Middle frontal gyrus (tissue), 1 donor: ENCODE measurements around the gene CENPF.
"Not testable (repeated sequence)": the region's sequence is repeated elsewhere in the genome, so short reads cannot be mapped to it uniquely, and the experiment has no call there.

Experiments used
- DNase-seq: peaks from one replicate; pipeline ENCODE4 v3.0.0-alpha.2; 2015; ENCODE audit warnings: low spot score; ENCODE audit errors: extremely low spot score

CENPF gene

DNA sequence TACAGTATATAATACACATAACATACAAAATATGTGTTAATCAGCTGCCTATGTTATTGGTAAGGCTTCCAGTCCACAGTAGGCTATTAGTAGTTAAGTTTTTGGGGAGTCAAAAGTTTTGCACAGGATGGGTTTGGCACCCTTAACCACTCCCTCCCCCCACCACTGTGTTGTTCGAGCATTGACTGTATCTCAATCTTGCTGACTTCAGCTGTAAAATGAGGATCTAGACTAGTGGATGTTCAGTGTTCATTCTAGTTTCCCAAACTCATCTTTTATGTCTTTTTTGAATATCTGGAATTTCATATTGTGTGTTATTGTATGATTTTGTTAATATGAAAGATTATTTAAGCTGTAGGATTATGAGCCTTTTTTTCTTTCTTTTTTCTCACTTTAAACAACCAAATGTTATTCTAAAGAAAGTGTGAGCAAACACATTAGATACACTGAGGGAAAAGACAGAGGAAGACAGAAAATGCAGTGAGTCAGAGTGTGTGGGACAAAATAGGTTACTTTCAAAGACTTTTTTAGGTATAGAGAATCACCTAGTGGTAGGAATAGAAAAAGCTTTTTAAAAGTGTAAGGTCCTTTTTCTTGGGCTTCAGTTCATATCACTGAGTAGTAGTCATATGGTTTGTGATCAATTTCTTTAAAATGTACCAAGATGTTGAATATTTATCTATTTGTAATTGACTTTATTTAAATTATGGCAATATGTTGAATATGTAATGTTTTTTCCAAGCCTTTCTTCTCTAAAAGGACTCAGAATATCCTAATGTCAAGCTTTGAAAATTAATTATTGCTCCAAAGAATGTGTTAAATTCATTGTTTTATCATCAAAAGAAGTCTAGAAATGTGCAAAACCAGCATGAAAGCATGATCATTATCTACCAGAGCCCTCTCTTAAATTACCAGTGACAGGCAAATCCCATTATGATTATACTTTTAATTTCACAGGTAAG, 17.9 kb upstream of the CENPF start:
- DNase-seq: no peak

DNA sequence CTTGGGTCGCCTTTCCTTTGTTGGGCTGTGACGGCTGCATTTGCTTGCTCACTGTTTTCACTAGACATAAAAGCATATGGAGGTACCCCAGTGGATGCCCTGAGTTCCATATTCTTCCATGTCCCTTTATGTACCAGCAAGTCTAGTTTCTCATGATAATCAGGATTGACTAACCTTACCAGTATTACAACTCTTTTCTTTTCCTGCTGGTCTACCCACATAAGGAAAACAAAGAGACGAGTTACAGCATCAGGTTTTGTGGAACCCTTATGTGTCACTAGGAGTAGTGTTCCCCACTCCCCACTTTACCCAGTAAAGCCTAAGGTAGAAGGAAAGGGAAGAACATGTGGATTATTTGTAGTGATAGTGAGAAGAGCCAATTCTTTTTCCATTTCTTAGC, 16.4 kb upstream of the CENPF start:
- DNase-seq: no peak

DNA sequence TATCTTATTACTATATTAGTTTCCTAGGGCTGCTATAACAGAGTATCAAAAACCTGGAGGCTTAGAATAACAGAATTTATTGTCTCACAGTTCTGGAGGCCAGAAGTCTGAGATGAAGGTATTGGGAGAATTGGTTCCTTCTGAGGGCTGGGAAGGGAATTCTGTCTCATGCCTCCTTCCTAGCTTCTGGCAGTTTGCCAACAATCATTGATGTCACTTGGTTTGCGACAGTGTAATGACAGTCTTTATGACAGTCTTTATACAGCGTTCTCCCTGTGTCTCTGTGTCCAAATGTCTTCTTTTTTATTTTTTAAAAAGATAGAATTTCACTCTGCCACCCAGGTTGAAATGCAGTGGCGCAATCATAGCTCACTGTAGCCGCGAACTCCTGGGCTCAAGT, 15.8 kb upstream of the CENPF start:
- DNase-seq: no peak

DNA sequence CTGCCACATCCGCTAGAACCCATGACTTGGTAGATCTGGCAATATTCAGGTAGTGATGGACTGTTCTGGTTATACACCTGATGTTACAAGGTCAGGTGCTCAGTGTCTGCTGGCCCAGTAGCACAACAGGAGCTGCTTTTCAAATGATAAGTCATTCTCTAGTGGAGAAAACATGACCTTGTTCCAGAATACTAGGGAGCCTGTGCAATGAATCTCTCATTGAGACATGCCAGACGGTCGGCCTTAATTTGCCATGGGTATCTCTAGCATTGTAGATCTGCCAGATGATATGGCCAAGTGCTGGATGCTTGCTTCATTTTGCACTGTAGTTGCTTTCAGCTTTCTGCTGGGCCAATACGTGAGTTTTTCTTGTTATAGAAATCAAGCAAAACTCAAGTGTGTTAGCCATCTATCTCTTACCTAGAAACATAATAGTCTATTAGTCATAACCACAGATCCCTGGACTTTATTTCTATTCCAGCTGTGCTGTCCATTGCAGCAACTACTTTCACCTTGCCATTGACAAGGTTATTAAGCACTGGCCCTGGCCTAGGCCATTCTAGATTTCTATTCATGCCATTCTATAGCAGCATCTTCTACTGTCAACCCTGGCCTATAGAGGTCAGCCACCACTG, 13.9 kb upstream of the CENPF start:
- no peak for DNase-seq

DNA sequence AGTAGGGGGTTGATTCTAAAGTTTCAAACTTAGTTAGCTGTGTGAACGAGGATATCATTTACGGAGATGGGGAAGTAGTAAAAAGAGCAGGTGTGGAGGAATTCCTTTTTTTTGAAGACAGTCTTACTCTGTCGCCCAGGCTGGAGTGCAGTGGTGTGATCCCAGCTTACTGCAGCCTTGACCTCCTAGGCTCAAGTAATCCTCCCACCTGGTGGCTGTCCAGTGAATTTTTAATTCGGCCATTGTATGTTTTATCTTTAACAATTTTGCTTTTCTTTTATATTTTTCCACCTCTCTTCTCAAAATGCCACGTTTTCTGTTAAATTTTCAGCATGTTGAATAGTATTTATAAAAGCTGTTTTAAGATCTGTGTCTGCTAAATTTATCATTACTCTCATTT, 12.3 kb upstream of the CENPF start:
- no peak for DNase-seq

DNA sequence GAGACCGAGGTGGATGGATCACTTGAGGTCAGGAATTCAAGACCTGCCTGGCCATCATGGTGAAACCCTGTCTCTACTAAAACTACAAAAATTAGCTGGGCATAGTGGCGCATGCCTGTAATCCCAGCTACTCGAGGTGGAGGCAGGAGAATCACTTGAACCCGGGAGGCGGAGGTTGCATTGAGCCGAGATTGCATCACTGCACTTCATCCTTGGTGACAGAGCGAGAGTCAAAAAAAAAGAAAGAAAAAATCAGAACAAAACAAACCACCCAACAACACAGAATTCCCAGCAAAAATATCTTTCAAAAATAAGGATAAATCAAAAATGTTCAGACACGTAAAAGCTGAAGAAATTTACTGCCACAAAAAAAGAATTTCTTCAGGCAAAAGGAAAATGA, 11.1 kb upstream of the CENPF start:
- DNase-seq: not testable (repeated sequence)

DNA sequence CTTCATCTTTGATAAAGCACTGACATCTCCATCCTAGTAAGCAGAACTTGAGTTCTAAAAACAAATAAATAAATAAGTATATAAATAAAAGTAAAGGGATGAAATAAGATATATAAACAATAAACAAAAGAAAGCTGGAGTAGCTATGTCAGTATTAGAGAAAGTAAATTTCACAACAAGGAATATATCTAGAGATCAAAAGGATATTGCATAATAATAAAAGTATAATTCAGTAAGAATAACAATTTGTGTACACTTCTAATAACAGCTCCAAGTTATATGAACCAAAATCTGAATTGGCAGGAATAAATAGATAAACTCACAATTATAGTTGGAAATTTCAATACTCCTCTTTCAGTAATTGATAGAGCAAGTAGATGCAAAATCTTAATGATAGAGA, 9.8 kb upstream of the CENPF start:
- DNase-seq: no peak

DNA sequence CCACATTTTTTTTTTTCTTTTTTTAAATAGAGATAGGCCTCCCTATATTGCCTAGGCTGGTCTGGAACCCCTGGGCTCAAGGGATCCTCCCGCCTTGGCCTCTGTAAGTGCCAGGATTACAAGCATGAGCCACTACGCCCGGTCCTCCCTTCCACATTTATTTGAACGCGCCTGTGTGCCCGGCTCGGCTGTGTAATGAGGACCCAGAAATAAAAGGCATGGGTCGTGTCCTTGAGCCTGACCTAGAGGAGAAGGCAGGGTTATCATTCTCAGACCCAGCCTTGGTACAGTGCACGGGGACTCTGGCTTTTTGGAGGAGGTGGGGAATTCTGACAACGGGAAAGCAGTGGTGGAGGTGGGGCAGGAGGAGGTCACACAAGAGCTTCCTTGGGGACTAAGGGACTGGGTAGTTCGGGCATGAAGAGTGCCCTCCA, 841 bp downstream of the CENPF start:
- DNase-seq: no peak

DNA sequence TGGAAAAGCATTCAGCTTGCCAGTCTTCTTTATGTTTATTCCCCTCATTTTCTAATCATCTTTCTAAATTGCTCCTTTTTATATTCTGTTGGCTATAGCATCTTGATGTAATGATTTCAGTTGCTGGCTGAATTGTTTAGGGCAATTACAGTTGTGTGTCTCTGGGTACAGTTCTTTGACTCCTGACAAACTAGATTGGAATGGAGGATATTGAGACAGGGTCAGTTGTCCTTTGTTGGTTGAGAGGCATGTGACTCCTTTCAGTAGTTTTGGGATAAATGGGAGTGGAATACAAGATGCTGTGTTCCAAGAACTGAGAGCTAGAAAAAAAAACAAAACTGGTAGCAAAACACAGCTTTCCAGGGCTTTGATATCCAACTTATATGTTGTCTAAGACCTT, 1.5 kb downstream of the CENPF start:
- no peak for DNase-seq

DNA sequence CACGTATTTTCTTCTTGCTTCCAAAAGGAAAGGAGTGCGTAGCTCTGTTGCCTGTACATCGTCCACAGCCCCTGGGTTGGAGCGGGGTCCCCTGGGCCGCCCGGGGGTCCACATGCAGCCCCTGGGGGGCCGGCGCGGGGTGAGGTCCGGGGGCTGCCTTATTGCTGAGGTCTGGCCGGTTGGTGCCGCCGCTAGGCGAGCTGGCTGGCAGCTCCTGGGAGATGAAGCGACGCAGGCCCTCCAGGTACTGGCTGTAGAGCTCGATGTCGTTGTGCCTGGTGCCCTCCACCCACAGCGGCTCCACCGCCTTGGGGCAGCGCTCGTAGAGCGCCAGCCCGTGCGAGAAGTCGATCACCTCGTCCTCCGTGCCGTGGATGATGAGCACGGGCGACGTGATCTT, 2.5 kb downstream of the CENPF start:
- DNase-seq: not testable (repeated sequence)

DNA sequence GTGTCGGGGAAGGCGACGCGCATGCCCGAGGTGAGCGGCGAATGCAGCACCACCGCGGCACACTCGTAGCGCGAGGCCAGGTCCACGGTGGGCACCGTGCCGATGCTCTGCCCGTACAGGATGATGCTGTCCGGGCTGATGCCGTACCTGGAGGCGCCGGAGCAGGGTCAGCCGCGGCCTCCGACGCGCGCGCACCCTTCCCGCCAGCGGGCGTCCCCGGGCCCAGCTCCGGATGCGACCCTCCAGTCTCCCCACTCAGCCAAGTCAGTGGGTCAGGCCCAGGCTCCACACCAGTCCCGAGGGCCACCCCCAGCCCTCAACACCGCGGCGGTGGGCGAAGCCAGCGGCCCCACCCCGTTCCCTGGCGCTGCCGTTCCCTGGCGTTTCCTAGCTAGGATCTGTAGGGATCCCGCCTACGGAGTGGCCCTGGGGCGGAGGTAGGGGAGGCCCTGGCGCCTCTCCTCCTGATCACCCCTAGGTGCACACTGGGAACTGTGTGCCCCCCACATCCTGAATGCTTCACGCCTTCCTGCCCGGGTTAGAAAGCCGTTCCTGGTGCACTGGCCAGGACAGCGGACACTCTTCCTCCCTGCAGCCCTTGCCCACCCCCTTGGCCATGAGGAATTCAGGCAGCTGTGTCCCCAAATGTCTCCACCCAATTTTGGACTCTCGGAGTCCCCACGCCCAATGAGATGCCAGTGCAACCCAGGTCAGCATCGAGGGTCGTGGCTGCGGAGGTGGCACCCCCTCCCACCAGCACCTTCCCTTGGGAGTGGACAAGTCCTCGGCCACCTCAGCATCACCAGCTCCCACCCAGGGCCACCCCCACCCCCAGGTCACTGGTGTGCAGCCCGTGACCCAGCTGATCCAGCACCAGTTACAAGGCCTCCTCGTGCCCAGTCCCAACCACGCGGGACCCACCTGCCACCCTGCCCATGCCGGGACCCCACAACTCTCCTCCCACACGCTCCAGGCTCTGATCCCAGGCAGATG, 3.2 kb downstream of the CENPF start:
- not testable (repeated sequence) for DNase-seq

DNA sequence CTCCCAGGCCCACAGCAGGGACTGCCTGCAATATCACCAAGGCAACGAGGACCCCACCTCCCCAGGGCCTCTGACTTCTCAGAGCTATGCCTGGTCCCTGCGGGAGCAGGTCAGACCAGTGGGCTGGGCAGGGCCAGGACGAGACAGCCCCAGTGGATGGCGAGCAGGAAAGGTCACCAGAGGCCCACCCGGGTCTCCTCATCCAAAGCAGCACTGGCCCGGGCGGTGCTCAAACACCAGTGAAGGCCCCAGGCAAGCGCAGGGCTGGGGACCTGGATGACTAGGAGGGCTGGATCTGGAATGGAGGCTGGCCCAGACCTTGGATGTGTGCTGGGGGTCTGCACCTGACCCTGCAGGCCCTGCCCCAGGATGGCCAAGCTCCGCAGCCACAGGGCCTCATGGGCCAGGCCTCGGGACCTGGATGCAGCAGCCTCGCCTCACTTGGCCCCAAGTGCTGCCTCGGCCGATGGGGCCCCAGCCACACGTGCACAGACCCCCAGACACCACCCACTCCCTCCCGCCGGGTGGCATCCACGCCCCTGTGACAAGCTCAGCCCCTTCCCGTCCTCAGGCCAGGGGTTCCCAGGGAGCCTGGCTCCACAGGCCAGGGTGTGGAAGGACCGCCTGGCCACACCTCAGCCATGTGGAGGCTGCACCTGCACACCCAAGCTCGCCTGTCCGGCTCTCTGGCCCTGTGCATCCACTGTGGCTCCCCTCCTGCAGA, 4.7 kb downstream of the CENPF start:
- DNase-seq: not testable (repeated sequence)

DNA sequence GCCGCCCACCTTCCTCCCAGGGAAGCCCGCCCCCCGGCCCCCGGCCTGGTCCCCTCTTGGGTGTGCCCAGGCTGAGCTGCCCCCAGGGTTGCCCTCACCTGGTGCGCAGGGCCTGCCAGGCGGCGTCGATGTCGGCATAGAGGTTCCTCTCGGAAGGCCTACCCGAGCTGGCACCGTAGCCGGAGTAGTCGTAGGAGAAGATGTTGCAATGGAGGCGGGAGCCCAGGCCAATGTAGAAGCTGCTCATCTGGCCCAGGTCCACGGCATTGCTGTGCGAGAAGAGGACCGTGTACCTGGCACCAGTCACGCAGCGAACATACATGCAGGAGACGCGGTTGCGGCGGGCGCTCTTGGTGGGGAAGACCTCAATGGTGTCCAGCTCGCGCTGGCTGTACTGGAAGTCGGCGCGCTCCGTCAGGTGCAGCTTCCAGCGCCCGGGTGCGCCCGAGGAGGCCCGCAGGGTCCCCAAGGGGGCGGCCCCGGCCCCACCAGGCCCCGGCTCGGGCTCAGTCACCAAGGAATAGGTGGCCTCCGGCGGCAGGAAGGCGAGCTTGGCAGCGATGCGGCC, 5.3 kb downstream of the CENPF start:
- DNase-seq: not testable (repeated sequence)

DNA sequence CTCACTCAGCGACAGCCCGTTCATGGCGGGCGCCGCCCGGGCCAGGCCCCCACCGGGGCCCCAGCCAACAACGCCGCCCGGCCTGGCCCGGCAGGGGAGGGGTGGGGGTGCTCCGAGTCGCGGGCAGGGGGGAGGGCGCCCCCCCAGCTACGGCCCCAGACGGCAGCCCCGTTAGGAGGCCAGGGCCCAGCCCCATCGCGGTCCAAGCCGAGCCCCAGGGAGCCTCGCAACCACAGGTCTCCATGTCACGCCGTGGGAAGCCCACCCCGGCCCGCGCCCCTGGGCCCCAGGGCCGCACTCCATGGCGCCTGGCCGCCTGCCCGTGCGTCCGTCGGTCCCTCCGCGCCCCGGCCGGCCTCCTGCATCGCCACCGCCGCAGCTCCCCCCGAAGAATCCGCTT, 5.8 kb downstream of the CENPF start:
- DNase-seq: not testable (repeated sequence)

DNA sequence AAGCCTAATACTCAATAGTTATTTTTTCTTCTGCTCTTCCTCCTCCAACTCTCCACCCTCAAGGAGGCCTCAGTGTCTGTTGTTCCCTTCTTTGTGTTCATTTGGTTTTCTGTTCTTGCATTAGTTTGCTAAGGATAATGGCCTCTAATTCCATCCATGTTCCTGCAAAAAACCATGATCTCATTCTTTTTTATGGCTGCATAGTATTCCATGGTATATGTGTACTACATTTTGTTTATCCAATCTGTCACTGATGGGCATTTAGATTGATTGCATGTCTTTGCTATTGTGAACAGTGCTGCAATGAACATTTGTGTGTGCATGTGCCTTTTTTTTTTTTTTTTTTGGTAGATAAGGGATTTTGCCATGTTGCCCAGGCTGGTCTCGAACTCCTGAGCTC, 6.7 kb downstream of the CENPF start:
- DNase-seq: no peak

DNA sequence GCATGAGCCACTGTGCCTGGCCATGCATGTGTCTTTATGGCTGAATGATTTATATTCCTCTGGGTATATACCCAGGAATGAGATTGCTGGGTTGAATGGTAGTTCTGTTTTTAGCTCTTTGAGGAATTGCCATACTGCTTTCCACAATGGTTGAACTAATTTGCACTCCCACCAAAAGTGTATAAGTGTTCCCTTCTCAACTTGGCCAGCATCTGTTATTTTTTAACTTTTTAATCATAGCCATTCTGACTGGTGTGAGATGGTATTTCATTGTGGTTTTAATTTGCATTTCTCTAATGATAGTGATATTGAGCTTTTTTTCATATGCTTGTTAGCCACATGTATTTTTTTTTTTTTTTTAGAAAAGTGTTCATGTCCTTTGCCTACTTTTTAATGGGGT, 7.1 kb downstream of the CENPF start:
- DNase-seq: not testable (repeated sequence)

DNA sequence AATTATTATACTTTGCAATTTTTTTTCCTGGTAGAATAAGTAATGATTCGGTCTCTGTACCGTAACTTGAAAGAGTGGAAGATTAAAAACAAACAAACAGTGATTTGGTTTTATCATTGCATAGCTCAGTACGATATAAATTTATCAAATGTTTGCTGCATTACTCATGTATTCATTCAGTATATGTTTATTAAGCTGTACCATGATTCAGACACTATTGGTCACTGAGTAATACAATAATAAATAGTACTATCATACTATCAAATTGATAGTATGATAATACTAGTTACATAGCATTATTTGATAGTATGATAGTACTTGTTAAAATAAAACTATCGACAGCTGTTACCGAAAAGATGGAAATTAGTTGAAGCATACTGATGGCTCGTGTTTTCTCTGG, 12.1 kb downstream of the CENPF start:
- DNase-seq: no peak

DNA sequence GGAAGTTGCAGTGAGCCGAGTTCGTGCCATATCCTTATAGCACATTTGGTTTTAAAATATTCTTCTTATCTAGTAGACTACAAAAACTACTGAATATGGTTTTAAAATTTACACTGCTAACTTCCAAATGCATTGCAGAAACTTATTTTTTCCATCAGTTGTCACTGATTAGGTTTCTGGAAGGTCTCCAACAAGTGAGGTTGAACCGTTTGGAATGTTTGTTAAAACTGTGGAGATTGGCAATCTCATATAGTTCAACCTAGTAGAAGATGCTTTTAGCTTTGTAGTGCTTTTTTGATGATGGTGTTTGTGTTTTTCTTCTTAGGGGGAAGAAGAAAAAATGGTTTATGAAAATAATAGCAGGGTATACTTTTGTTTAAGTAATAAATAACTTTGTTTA, 12.9 kb downstream of the CENPF start:
- DNase-seq: no peak

DNA sequence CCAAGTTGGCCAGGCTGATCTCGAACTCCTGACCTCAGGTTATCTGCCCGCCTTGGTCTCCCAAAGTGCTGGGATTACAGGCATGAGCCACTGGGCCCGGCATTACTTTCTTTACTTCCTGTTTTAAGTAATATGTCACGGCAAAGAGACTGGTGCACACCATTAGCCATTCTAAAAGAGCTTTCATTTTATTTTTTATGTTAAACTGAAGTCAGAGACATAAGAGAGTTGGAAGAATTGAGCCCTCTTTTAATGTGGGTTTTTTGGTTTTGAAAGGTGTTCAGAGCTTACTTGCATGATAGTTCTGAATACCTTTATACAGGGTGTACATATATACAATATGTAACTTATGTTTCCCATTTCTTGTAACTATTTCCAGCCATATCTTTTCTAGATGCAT, 14.3 kb downstream of the CENPF start:
- DNase-seq: no peak

DNA sequence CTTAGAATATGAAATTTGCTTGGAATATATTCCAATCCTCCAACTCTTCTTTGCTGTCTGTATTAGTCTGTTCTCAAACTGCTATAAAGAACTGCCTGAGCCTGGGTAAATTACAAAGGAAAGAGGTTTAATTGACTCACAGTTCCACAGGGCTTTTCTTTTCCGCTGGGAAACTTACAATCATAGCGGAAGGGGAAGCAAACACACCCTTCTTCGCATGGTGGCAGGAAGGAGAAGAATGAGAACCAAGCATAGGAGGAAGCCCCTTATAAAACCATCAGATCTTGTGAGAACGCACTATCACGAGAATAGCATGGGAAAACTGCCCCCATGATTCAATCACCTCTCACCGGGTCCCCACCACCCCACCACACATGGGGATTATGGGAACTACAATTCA, 14.8 kb downstream of the CENPF start:
- no peak for DNase-seq

DNA sequence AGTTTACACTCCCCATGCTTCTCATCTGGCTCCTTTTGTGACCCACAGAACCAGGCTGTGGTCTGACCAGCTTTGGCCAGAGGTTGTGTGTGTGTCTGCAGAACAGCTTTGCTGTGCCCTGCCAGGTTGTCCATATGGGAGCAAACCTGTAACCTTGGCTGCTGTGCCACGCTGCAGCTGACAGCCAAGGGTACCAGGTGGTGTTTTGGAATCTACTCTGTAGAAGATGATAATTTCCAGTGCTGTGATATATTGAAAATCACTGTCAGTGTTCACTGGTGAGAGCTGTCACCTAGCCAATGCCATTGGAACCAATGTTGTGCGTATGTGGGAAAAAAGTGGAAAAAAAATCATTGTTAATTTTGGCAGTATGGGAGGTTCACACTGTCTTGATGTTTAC, 18.2 kb downstream of the CENPF start:
- DNase-seq: no peak
